Neural cell (in vitro differentiated cells): Measurements from ENCODE around the gene ANKFN1. TPM values are rescaled to one million over a fixed set of nuclear protein-coding genes. Genes with fewer than 3 reads are reported as not detected.

Source experiments
- H2AFZ ChIP-seq: fragments of 200-600, 300-800 bp; sonication (generic), shearing (Covaris generic); 2 replicates; pipeline ENCODE4 v1.6.0; 2014; ENCODE audit warnings: low read depth, mild to moderate bottlenecking, antibody characterized with exemption, low read length, moderate library complexity
- H3F3A ChIP-seq: fragments of 200-600 bp; shearing (Covaris generic); 2 replicates; pipeline ENCODE4 v1.6.1; 2016; ENCODE audit warnings: mild to moderate bottlenecking, moderate library complexity, mixed read lengths, antibody characterized with exemption, low read length; ENCODE audit not compliant: insufficient read depth, poor library complexity, severe bottlenecking
- H3K27ac ChIP-seq: fragments of 200-600, 300-800 bp; sonication (generic), shearing (Covaris generic); 2 replicates; pipeline ENCODE4 v1.5.1; 2014; ENCODE audit warnings: mild to moderate bottlenecking, low read length, moderate library complexity
- H3K27me3 ChIP-seq: fragments of 300-800, 200-600 bp; sonication (generic), shearing (Covaris generic); 2 replicates; pipeline ENCODE4 v1.6.0; 2014; ENCODE audit warnings: mild to moderate bottlenecking, low read depth, low read length, moderate library complexity; ENCODE audit not compliant: insufficient read depth
- H3K36me3 ChIP-seq: fragments of 300-800, 200-600 bp; sonication (generic), shearing (Covaris generic); 2 replicates; pipeline ENCODE4 v1.5.1; 2014; ENCODE audit warnings: mild to moderate bottlenecking, antibody characterized with exemption, low read length, moderate library complexity; ENCODE audit not compliant: insufficient read depth
- H3K4me2 ChIP-seq: fragments of 300-800, 200-600 bp; sonication (generic), shearing (Covaris generic); 2 replicates; pipeline ENCODE4 v1.6.0; 2014; ENCODE audit warnings: mild to moderate bottlenecking, low read length
- H3K4me3 ChIP-seq: fragments of 300-800, 200-600 bp; sonication (generic), shearing (Covaris generic); 2 replicates; pipeline ENCODE4 v1.5.1; 2014; ENCODE audit warnings: mild to moderate bottlenecking, low read length, moderate library complexity
- H3K79me2 ChIP-seq: fragments of 200-600 bp; shearing (Covaris generic); replicated peaks from 2 replicates; pipeline ENCODE4 v1.6.0; 2014; ENCODE audit warnings: mild to moderate bottlenecking, low read length, moderate library complexity; ENCODE audit not compliant: insufficient read depth
- H3K9ac ChIP-seq: fragments of 300-800, 200-600 bp; sonication (generic), shearing (Covaris generic); 2 replicates; pipeline ENCODE4 v1.6.1; 2016; ENCODE audit warnings: mild to moderate bottlenecking, low read length, mixed read lengths
- H3K9me2 ChIP-seq: fragments of 200-600 bp; shearing (Covaris generic); 2 replicates; pipeline ENCODE4 v1.6.1; 2016; ENCODE audit warnings: mild to moderate bottlenecking, low read length, mixed read lengths; ENCODE audit not compliant: insufficient read depth
- H3K9me3 ChIP-seq: fragments of 200-600, 300-800 bp; sonication (generic), shearing (Covaris generic); 2 replicates; pipeline ENCODE4 v1.6.1; 2016; ENCODE audit warnings: mild to moderate bottlenecking, mixed run types, low read length, moderate library complexity, mixed read lengths
- H4K20me1 ChIP-seq: fragments of 200-600 bp; shearing (Covaris generic); 2 replicates; pipeline ENCODE4 v1.6.1; 2016; ENCODE audit warnings: mild to moderate bottlenecking, mixed run types; ENCODE audit not compliant: insufficient read depth
- EP300 ChIP-seq: fragments of 450-650 bp; conservative IDR thresholded peaks from 2 replicates; pipeline ENCODE4 v1.6.1; 2014; ENCODE audit warnings: antibody characterized with exemption, mild to moderate bottlenecking, moderate library complexity; ENCODE audit not compliant: poor library complexity, severe bottlenecking
- EZH2 ChIP-seq: fragments of 200-600, 300-800 bp; shearing (Covaris generic), sonication (generic); IDR thresholded peaks from 2 replicates; pipeline ENCODE4 v1.6.1; 2014; ENCODE audit warnings: antibody characterized with exemption, low read length, borderline replicate concordance, mild to moderate bottlenecking; ENCODE audit not compliant: insufficient read depth, poor library complexity, severe bottlenecking
- MXI1 ChIP-seq: fragments of 450-650 bp; conservative IDR thresholded peaks from 2 replicates; pipeline ENCODE4 v1.6.1; 2014; ENCODE audit warnings: antibody characterized with exemption, mild to moderate bottlenecking; ENCODE audit not compliant: poor library complexity, severe bottlenecking
- POLR2AphosphoS5 ChIP-seq: IDR thresholded peaks from 2 replicates; pipeline ENCODE4 v1.6.1; 2012
- RAD21 ChIP-seq: fragments of 450-650 bp; conservative IDR thresholded peaks from 2 replicates; pipeline ENCODE4 v1.6.1; 2014; ENCODE audit warnings: antibody characterized with exemption, mild to moderate bottlenecking, moderate library complexity
- SMC3 ChIP-seq: fragments of 450-650 bp; conservative IDR thresholded peaks from 2 replicates; pipeline ENCODE4 v1.6.1; 2014; ENCODE audit warnings: antibody characterized with exemption, mild to moderate bottlenecking, moderate library complexity; ENCODE audit not compliant: poor library complexity
- TAF1 ChIP-seq: IDR thresholded peaks from 2 replicates; pipeline ENCODE4 v1.6.1; 2012; ENCODE audit warnings: low read depth
- polyA plus RNA-seq: library from polyadenylated mRNA; depleted of rRNA; stranded (reverse); fragments of >200 nt; gene quantifications from 2 replicates; pipeline ENCODE4 v1.2.3, GENCODE V29; 2014
- TF ChIP-seq, protein P1 (sequence below): IDR thresholded peaks from 2 replicates; pipeline ENCODE4 v1.6.1; 2012; ENCODE audit warnings: borderline replicate concordance
- TF ChIP-seq, protein P2 (sequence below): fragments of 450-650 bp; IDR thresholded peaks from 2 replicates; pipeline ENCODE4 v1.5.1; 2014; ENCODE audit warnings: antibody characterized with exemption, mild to moderate bottlenecking, moderate library complexity; ENCODE audit not compliant: poor library complexity, severe bottlenecking

Gene ANKFN1
- polyA plus RNA-seq, 1 donor from 2014 or later = 0.14 TPM

GRCh38 chr17:56434610-56435009 lies 281.3 kb downstream of the ANKFN1 start:
- H3K4me3 ChIP-seq = no peak overlapping the region
- H3K79me2 ChIP-seq = no peaks in the 10 kb centered on the region
- no peak overlapping the region for H2AFZ ChIP-seq
- H3K4me2 ChIP-seq = no peak overlapping the region
- H3K9me2 ChIP-seq = no peaks in the 10 kb centered on the region
- no peaks in the 10 kb centered on the region for H3K36me3 ChIP-seq
- no peaks in the 10 kb centered on the region for H3K27me3 ChIP-seq
- H4K20me1 ChIP-seq = no peaks in the 10 kb centered on the region
- TF ChIP-seq TAF1 (no peak), RAD21 (no peak), MXI1 (no peak), EP300 (no peak), EZH2 (no peak), POLR2AphosphoS5 (no peak), SMC3 (no peak)
- TF ChIP-seq, protein P1, sequence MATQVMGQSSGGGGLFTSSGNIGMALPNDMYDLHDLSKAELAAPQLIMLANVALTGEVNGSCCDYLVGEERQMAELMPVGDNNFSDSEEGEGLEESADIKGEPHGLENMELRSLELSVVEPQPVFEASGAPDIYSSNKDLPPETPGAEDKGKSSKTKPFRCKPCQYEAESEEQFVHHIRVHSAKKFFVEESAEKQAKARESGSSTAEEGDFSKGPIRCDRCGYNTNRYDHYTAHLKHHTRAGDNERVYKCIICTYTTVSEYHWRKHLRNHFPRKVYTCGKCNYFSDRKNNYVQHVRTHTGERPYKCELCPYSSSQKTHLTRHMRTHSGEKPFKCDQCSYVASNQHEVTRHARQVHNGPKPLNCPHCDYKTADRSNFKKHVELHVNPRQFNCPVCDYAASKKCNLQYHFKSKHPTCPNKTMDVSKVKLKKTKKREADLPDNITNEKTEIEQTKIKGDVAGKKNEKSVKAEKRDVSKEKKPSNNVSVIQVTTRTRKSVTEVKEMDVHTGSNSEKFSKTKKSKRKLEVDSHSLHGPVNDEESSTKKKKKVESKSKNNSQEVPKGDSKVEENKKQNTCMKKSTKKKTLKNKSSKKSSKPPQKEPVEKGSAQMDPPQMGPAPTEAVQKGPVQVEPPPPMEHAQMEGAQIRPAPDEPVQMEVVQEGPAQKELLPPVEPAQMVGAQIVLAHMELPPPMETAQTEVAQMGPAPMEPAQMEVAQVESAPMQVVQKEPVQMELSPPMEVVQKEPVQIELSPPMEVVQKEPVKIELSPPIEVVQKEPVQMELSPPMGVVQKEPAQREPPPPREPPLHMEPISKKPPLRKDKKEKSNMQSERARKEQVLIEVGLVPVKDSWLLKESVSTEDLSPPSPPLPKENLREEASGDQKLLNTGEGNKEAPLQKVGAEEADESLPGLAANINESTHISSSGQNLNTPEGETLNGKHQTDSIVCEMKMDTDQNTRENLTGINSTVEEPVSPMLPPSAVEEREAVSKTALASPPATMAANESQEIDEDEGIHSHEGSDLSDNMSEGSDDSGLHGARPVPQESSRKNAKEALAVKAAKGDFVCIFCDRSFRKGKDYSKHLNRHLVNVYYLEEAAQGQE = no peak
- TF ChIP-seq, protein P2, sequence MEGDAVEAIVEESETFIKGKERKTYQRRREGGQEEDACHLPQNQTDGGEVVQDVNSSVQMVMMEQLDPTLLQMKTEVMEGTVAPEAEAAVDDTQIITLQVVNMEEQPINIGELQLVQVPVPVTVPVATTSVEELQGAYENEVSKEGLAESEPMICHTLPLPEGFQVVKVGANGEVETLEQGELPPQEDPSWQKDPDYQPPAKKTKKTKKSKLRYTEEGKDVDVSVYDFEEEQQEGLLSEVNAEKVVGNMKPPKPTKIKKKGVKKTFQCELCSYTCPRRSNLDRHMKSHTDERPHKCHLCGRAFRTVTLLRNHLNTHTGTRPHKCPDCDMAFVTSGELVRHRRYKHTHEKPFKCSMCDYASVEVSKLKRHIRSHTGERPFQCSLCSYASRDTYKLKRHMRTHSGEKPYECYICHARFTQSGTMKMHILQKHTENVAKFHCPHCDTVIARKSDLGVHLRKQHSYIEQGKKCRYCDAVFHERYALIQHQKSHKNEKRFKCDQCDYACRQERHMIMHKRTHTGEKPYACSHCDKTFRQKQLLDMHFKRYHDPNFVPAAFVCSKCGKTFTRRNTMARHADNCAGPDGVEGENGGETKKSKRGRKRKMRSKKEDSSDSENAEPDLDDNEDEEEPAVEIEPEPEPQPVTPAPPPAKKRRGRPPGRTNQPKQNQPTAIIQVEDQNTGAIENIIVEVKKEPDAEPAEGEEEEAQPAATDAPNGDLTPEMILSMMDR = no peak
- no peaks in the 10 kb centered on the region for H3F3A ChIP-seq
- no peak overlapping the region for H3K9ac ChIP-seq
- H3K27ac ChIP-seq = no peak overlapping the region
- H3K9me3 ChIP-seq = no peaks in the 10 kb centered on the region

GRCh38 chr17:56436142-56436541 lies 282.9 kb downstream of the ANKFN1 start:
- TF ChIP-seq EP300 (no peak), RAD21 (no peak), SMC3 (no peak)
- TF ChIP-seq, protein P2 = no peak
- no peaks in the 10 kb centered on the region for H3K9me2 ChIP-seq
- H4K20me1 ChIP-seq = no peaks in the 10 kb centered on the region
- H3K27me3 ChIP-seq = no peaks in the 10 kb centered on the region
- no peaks in the 10 kb centered on the region for H3K79me2 ChIP-seq
- no peaks in the 10 kb centered on the region for H3K9me3 ChIP-seq
- no peak overlapping the region for H3K27ac ChIP-seq
- H3K4me2 ChIP-seq = no peak overlapping the region
- no peak overlapping the region for H2AFZ ChIP-seq
- no peak overlapping the region for H3K9ac ChIP-seq
- no peaks in the 10 kb centered on the region for H3K36me3 ChIP-seq
- no peak overlapping the region for H3K4me3 ChIP-seq
- no peaks in the 10 kb centered on the region for H3F3A ChIP-seq
